Measurements from ENCODE around the gene ARVCF. TPM values are rescaled to one million over a fixed set of nuclear protein-coding genes. Genes with fewer than 3 reads are reported as not detected.

The ARVCF gene
- total and polyA plus RNA-seq, 2 donors (not counting 1 experiment from before 2014, with no cell fraction given) = 2.2 to 6.7 TPM

GRCh38 chr22:19969141-19969928 is 47.3 kb downstream of the ARVCF start:
- ATAC-seq (ENCODE audit: low read depth) (no peak), DNase-seq (no peak)
- TF ChIP-seq CTCF (IDR thresholded peaks at IDR 0.05) (no peak), EZH2 (IDR thresholded peaks at IDR 0.05; ENCODE audit: borderline replicate concordance, insufficient read depth, low read depth, low read length, poor library complexity, severe bottlenecking) (no peak)
- Histone ChIP-seq H2AFZ (ENCODE audit: insufficient read depth, low read depth, low read length, poor library complexity, severe bottlenecking) (no peak overlapping the region), H3K79me2 (ENCODE audit: control insufficient read depth, insufficient read depth, low read length) (no peaks in the 10 kb centered on the region), H3K9me3 (ENCODE audit: control extremely low read depth in 1 of 3, control insufficient read depth in 2 of 3, insufficient read depth in 1 of 3, low read length in 2 of 3) (no peaks in the 10 kb centered on the region), H3K4me2 (replicated peaks; ENCODE audit: low read depth, low read length, poor library complexity, severe bottlenecking) (no peak overlapping the region), H3K4me3 (ENCODE audit: control extremely low read depth in 1 of 5, extremely low read depth in 1 of 5, insufficient read depth in 1 of 5, low read depth in 2 of 5, low read length in 4 of 5) (no peak overlapping the region), H3K27me3 (replicated peaks in 1 of 4; ENCODE audit: control extremely low read depth in 1 of 4, control insufficient read depth in 3 of 4, insufficient read depth in 4 of 4, low read length in 3 of 4) (no peaks in the 10 kb centered on the region), H3K36me3 (replicated peaks in 1 of 2; ENCODE audit: control extremely low read depth in 1 of 2, control insufficient read depth in 1 of 2, extremely low read depth in 1 of 2, insufficient read depth in 2 of 2, low read length in 1 of 2) (peaks cover 0 to 22% of the 10 kb centered on the region in 2 experiments), H3K9ac (ENCODE audit: low read length) (no peak overlapping the region), H3K4me1 (ENCODE audit: control insufficient read depth in 2 of 2, insufficient read depth in 2 of 2, low read length in 2 of 2) (peaks cover 0 to 4% of the 10 kb centered on the region in 2 donors), H3K27ac (ENCODE audit: low read length in 2 of 2) (no peak overlapping the region), H4K20me1 (ENCODE audit: control insufficient read depth, insufficient read depth, low read length, poor library complexity, severe bottlenecking) (no peaks in the 10 kb centered on the region)
- CTCF ChIA-PET = interaction anchor here (0.6 to 7.2 kb wide), 10 partner anchors 10 to 719 kb away, joined by 3 to 65 read pairs (median 4); no protein-coding TSS in a partner anchor
- WGBS (ENCODE audit: insufficient coverage) = 96% methylated on average over 11 of the region's 11 CpGs
- Mint-ChIP-seq H3K4me3 (no peak overlapping the region), H3K4me1 (peaks cover 6% of the 10 kb centered on the region), H3K9me3 (ENCODE audit: insufficient read depth) (no peaks in the 10 kb centered on the region), H3K27me3 (no peaks in the 10 kb centered on the region), H3K27ac (no peak overlapping the region)
- intact Hi-C loops (cut with micrococcal nuclease) = no loop called here
- POLR2A ChIA-PET = no interaction called here

- Histone ChIP-seq H3K36me3 (replicated peaks in 1 of 2; ENCODE audit: control extremely low read depth in 1 of 2, control insufficient read depth in 1 of 2, extremely low read depth in 1 of 2, insufficient read depth in 2 of 2, low read length in 1 of 2) (peaks cover 0 to 30% of the 10 kb centered on the region in 2 experiments), H3K9ac (ENCODE audit: low read length) (no peak overlapping the region), H3K4me3 (ENCODE audit: control extremely low read depth in 1 of 5, extremely low read depth in 1 of 5, insufficient read depth in 1 of 5, low read depth in 2 of 5, low read length in 4 of 5) (no peak overlapping the region), H3K9me3 (ENCODE audit: control extremely low read depth in 1 of 3, control insufficient read depth in 2 of 3, insufficient read depth in 1 of 3, low read length in 2 of 3) (no peaks in the 10 kb centered on the region), H3K4me2 (replicated peaks; ENCODE audit: low read depth, low read length, poor library complexity, severe bottlenecking) (no peak overlapping the region), H2AFZ (ENCODE audit: insufficient read depth, low read depth, low read length, poor library complexity, severe bottlenecking) (no peak overlapping the region), H3K27me3 (replicated peaks in 1 of 4; ENCODE audit: control extremely low read depth in 1 of 4, control insufficient read depth in 3 of 4, insufficient read depth in 4 of 4, low read length in 3 of 4) (no peaks in the 10 kb centered on the region), H3K27ac (ENCODE audit: low read length in 2 of 2) (no peak overlapping the region), H3K4me1 (ENCODE audit: control insufficient read depth in 2 of 2, insufficient read depth in 2 of 2, low read length in 2 of 2) (peaks cover 0 to 4% of the 10 kb centered on the region in 2 donors), H4K20me1 (ENCODE audit: control insufficient read depth, insufficient read depth, low read length, poor library complexity, severe bottlenecking) (no peaks in the 10 kb centered on the region), H3K79me2 (ENCODE audit: control insufficient read depth, insufficient read depth, low read length) (no peaks in the 10 kb centered on the region)
- 95% methylated on average over 12 of the region's 18 CpGs for WGBS (ENCODE audit: insufficient coverage)
- intact Hi-C loops (cut with micrococcal nuclease) = no loop called here
- H3K9me3 Mint-ChIP-seq (ENCODE audit: insufficient read depth) = no peaks in the 10 kb centered on the region
- no peak for ATAC-seq (ENCODE audit: low read depth)
- TF ChIP-seq CTCF (IDR thresholded peaks at IDR 0.05) (no peak), EZH2 (IDR thresholded peaks at IDR 0.05; ENCODE audit: borderline replicate concordance, insufficient read depth, low read depth, low read length, poor library complexity, severe bottlenecking) (no peak)
- no peak overlapping the region for H3K4me3 Mint-ChIP-seq
- H3K27me3 Mint-ChIP-seq = no peaks in the 10 kb centered on the region
- CTCF ChIA-PET = interaction anchor here (1.1 to 7.2 kb wide), 4 partner anchors 45 to 161 kb away, joined by 3 to 65 read pairs (median 6); no protein-coding TSS in a partner anchor
- no peak for DNase-seq
- H3K4me1 Mint-ChIP-seq = peaks cover 5% of the 10 kb centered on the region
- POLR2A ChIA-PET = no interaction called here
- H3K27ac Mint-ChIP-seq = no peak overlapping the region
These were observed 48.2 kb downstream of the ARVCF start for GRCh38 chr22:19968450-19968891.

Data from B cell (primary cell).